Ishikawa (cell line): ENCODE results near the gene LCN2.

ENCODE experiments used
- CEBPB ChIP-seq: IDR thresholded peaks from 2 replicates; pipeline ENCODE4 v1.6.1; 2012
- CREB1 ChIP-seq: IDR thresholded peaks from 2 replicates; pipeline ENCODE4 v1.6.1; 2012; ENCODE audit warnings: low read depth
- EGR1 ChIP-seq: IDR thresholded peaks from 2 replicates; pipeline ENCODE4 v1.6.1; 2012
- EP300 ChIP-seq: IDR thresholded peaks from 2 replicates; pipeline ENCODE4 v1.6.1; 2012; ENCODE audit warnings: borderline replicate concordance
- FOXM1 ChIP-seq: IDR thresholded peaks from 2 replicates; pipeline ENCODE4 v1.6.1; 2012; ENCODE audit warnings: low read depth, borderline replicate concordance
- MAX ChIP-seq: IDR thresholded peaks from 2 replicates; pipeline ENCODE4 v1.6.1; 2012
- NFIC ChIP-seq: IDR thresholded peaks from 2 replicates; pipeline ENCODE4 v1.6.1; 2012
- RAD21 ChIP-seq: IDR thresholded peaks from 2 replicates; pipeline ENCODE4 v1.6.1; 2012; ENCODE audit warnings: low read depth
- REST ChIP-seq: IDR thresholded peaks from 2 replicates; pipeline ENCODE4 v1.6.1; 2012; ENCODE audit warnings: low read depth, mild to moderate bottlenecking
- TAF1 ChIP-seq: IDR thresholded peaks from 2 replicates; pipeline ENCODE4 v1.6.1; 2012; ENCODE audit warnings: low read depth, mild to moderate bottlenecking
- TEAD4 ChIP-seq: IDR thresholded peaks from 2 replicates; pipeline ENCODE4 v1.6.1; 2012
- YY1 ChIP-seq: IDR thresholded peaks from 2 replicates; pipeline ENCODE4 v1.6.1; 2012; ENCODE audit warnings: low read depth
- TF ChIP-seq, protein P1 (sequence below): IDR thresholded peaks from 2 replicates; pipeline ENCODE4 v1.6.1; 2012

DNA sequence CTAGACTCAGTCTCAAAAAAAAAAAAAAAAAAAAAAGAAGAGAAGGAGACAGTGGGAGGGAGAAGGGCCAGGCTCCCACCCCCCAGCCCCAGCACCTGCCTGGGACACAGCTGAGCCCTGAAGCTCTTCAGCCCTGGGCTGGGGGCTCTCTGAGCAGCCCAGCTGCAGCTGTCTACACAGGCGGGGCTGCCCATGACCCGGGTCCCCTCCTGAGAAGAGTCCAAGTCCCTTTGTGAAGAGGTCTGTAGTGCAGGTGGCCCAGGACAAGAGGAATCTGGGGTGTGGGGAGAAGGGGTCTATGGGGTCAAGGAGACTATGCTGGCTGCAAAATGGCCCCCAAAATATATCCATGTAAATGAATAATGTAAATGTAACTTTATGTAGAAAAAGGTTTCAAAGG lies 6.7 kb upstream of the LCN2 start:
- TF ChIP-seq CEBPB (no peak), EP300 (no peak), REST (no peak), RAD21 (no peak), NFIC (no peak), CREB1 (no peak), TEAD4 (no peak), YY1 (no peak), EGR1 (no peak), FOXM1 (no peak), MAX (no peak), TAF1 (no peak)
- TF ChIP-seq, protein P1, sequence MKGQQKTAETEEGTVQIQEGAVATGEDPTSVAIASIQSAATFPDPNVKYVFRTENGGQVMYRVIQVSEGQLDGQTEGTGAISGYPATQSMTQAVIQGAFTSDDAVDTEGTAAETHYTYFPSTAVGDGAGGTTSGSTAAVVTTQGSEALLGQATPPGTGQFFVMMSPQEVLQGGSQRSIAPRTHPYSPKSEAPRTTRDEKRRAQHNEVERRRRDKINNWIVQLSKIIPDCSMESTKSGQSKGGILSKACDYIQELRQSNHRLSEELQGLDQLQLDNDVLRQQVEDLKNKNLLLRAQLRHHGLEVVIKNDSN = no peak
